MM.1S (cell line): ENCODE data around the gene DDR1.

Experiments used
- CTCF ChIP-seq: fragments of 300-600 bp; sonication (generic); IDR thresholded peaks from 2 replicates; pipeline ENCODE4 v1.5.1; 2016; ENCODE audit warnings: antibody characterized with exemption, low read length, mixed read lengths
- EZH2 ChIP-seq: fragments of 300-600 bp; sonication (generic); optimal IDR thresholded peaks from 2 replicates; pipeline ENCODE3; 2017; ENCODE audit warnings: low read depth, mild to moderate bottlenecking, antibody characterized with exemption, low read length, mixed read lengths
- EZH2phosphoT487 ChIP-seq: fragments of 300-600 bp; sonication (generic); IDR thresholded peaks from 2 replicates; pipeline ENCODE4 v1.6.1; 2018; ENCODE audit warnings: antibody characterized with exemption, low read length

- TF ChIP-seq EZH2 (no peak), CTCF (no peak), EZH2phosphoT487 (no peak)
Observed at GRCh38 chr6:30885999-30886896, 1.9 kb downstream of the DDR1 start.
